ENCODE data around the gene GLCCI1.

DNA sequence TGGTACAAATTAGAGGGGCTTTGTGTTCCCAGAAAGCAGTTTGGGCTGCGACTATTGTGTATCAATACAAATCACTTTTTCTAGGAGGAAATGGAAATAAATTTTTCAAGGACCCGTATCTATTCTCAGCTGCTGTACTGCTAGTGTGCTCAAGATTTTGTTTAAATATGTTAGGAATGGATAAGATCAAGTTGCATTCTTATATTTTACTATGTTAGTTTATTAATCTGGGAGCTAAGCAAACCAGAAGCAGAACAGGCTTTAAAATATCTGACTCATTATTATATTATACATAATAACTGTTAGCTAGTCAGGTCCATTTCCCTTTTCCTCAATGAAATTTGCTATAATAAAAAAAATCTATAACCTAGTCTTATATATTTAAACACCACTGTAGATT, 11.1 kb upstream of the GLCCI1 start:
- TF ChIP-seq ZNF274 (IDR thresholded peaks at IDR 0.05; ENCODE audit: low read depth, low read length) (no peak), SUZ12 (IDR thresholded peaks at IDR 0.05; ENCODE audit: extremely low read depth, insufficient read depth, insufficient read length) (no peak), YY1 (IDR thresholded peaks at IDR 0.05; ENCODE audit: insufficient read depth, insufficient read length) (no peak)

Measured in NT2/D1 (cell line).